Ishikawa (cell line): ENCODE data around the gene PARD3B.

Experiments used
- CEBPB ChIP-seq: IDR thresholded peaks from 2 replicates; pipeline ENCODE4 v1.6.1; 2012
- CREB1 ChIP-seq: IDR thresholded peaks from 2 replicates; pipeline ENCODE4 v1.6.1; 2012; ENCODE audit warnings: low read depth
- EGR1 ChIP-seq: IDR thresholded peaks from 2 replicates; pipeline ENCODE4 v1.6.1; 2012
- EP300 ChIP-seq: IDR thresholded peaks from 2 replicates; pipeline ENCODE4 v1.6.1; 2012; ENCODE audit warnings: borderline replicate concordance
- FOXM1 ChIP-seq: IDR thresholded peaks from 2 replicates; pipeline ENCODE4 v1.6.1; 2012; ENCODE audit warnings: low read depth, borderline replicate concordance
- NFIC ChIP-seq: IDR thresholded peaks from 2 replicates; pipeline ENCODE4 v1.6.1; 2012
- RAD21 ChIP-seq: IDR thresholded peaks from 2 replicates; pipeline ENCODE4 v1.6.1; 2012; ENCODE audit warnings: low read depth
- TAF1 ChIP-seq: IDR thresholded peaks from 2 replicates; pipeline ENCODE4 v1.6.1; 2012; ENCODE audit warnings: low read depth, mild to moderate bottlenecking
- TCF12 ChIP-seq: IDR thresholded peaks from 2 replicates; pipeline ENCODE4 v1.6.1; 2012; ENCODE audit warnings: low read depth
- TEAD4 ChIP-seq: IDR thresholded peaks from 2 replicates; pipeline ENCODE4 v1.6.1; 2012
- YY1 ChIP-seq: IDR thresholded peaks from 2 replicates; pipeline ENCODE4 v1.6.1; 2012; ENCODE audit warnings: low read depth
- ZBTB7A ChIP-seq: IDR thresholded peaks from 2 replicates; pipeline ENCODE4 v1.6.1; 2012; ENCODE audit warnings: low read depth
- TF ChIP-seq, protein P1 (sequence below): IDR thresholded peaks from 2 replicates; pipeline ENCODE4 v1.6.1; 2012
- TF ChIP-seq, protein P2 (sequence below): IDR thresholded peaks from 2 replicates; pipeline ENCODE4 v1.6.1; 2012; ENCODE audit warnings: low read depth, mild to moderate bottlenecking
- TF ChIP-seq, protein P3 (sequence below): IDR thresholded peaks from 2 replicates; pipeline ENCODE4 v1.6.1; 2012

Gene PARD3B

DNA sequence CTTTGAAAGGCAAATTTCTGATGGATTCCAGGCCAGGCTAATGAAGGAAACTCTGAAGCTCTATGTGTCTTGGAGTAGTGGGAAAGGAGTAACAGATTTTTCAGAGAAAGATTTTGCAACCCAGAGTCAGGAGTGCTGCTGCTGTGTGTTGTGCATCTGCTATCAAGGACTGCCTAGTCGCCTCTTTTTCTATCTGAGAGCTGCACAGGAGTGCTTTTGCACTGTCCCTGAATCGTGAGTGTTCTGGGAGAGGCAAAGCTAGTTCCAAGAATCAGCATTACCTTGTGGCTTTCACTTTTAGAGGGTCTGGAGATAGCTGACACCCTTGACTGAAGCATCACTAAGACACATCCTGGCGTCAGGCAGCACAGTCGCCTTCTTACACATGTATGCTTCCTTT lies 336.4 kb downstream of the PARD3B start:
- TF ChIP-seq, protein P1, sequence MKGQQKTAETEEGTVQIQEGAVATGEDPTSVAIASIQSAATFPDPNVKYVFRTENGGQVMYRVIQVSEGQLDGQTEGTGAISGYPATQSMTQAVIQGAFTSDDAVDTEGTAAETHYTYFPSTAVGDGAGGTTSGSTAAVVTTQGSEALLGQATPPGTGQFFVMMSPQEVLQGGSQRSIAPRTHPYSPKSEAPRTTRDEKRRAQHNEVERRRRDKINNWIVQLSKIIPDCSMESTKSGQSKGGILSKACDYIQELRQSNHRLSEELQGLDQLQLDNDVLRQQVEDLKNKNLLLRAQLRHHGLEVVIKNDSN = no peak
- no peak for TF ChIP-seq TAF1
- no peak for TF ChIP-seq EP300

DNA sequence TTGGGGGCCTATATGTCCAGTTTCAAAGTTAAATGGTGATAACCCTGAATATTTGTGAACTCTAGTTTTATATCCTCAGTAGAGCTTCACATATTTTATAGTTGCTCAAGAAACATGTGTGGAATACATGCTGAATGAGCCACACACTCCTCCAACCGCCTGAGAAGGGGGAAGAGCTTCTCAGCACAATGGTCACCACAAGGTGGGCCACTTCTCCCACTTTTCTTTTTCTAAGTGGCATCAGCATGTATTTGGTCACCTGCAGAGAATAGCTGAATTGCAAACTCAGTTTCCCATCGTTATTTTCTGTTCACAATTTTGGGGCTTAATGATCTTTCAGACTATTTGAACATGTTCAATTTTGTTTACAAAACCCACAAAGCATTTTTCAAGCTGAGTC lies 340.5 kb downstream of the PARD3B start:
- TF ChIP-seq EGR1 (no peak), FOXM1 (no peak), CREB1 (no peak), YY1 (no peak), RAD21 (no peak), TEAD4 (no peak), NFIC (no peak)
- TF ChIP-seq, protein P2, sequence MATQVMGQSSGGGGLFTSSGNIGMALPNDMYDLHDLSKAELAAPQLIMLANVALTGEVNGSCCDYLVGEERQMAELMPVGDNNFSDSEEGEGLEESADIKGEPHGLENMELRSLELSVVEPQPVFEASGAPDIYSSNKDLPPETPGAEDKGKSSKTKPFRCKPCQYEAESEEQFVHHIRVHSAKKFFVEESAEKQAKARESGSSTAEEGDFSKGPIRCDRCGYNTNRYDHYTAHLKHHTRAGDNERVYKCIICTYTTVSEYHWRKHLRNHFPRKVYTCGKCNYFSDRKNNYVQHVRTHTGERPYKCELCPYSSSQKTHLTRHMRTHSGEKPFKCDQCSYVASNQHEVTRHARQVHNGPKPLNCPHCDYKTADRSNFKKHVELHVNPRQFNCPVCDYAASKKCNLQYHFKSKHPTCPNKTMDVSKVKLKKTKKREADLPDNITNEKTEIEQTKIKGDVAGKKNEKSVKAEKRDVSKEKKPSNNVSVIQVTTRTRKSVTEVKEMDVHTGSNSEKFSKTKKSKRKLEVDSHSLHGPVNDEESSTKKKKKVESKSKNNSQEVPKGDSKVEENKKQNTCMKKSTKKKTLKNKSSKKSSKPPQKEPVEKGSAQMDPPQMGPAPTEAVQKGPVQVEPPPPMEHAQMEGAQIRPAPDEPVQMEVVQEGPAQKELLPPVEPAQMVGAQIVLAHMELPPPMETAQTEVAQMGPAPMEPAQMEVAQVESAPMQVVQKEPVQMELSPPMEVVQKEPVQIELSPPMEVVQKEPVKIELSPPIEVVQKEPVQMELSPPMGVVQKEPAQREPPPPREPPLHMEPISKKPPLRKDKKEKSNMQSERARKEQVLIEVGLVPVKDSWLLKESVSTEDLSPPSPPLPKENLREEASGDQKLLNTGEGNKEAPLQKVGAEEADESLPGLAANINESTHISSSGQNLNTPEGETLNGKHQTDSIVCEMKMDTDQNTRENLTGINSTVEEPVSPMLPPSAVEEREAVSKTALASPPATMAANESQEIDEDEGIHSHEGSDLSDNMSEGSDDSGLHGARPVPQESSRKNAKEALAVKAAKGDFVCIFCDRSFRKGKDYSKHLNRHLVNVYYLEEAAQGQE = no peak
- TF ChIP-seq, protein P1 = no peak

DNA sequence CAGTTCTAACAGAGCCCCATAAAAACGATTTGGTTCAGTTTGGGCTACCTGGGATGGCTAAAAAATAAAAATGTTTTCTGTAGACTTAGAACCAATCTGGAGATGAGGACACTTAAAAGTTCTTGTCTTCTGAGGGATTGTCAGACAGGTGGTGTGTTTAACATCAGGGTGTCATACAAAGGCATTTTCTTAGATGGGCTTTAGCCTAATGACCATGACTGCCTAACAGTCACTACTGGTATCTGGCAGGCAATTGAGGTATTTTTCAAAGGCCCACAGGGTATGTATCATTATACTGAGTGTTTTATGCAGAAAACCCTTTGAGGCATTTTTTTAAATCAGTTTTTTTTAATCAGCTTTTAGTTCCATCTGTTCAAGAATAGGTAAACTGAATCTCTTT lies 341.4 kb downstream of the PARD3B start:
- TF ChIP-seq RAD21 (no peak), CEBPB (no peak), EP300 (no peak), TCF12 (no peak), ZBTB7A (no peak), TEAD4 (no peak), YY1 (no peak), TAF1 (no peak), CREB1 (no peak), EGR1 (no peak), NFIC (no peak), FOXM1 (no peak)
- TF ChIP-seq, protein P3, sequence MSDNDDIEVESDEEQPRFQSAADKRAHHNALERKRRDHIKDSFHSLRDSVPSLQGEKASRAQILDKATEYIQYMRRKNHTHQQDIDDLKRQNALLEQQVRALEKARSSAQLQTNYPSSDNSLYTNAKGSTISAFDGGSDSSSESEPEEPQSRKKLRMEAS = no peak
- TF ChIP-seq, protein P1 = no peak
- TF ChIP-seq, protein P2 = no peak

DNA sequence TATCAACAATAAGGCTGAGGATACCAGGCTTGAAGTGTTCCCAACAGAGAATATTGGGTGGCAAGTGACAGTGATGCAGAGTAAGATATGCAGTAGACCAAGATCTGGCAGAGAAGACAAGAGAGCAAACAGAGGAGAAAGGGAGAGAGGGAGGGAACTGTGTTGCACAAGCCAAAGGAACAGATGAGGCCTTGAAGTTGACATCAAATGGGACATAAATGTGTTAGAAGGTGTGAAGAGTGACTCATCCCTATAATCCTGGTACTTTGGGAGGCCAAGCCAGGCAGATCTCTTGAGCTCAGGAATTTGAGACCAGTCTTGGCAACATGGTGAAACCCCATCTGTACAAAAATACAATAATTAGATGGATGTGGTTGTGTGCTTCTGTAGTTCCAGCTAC lies 342.9 kb downstream of the PARD3B start:
- TF ChIP-seq ZBTB7A (no peak), TAF1 (no peak), EP300 (no peak), TEAD4 (no peak), CREB1 (no peak), NFIC (no peak)
- TF ChIP-seq, protein P2 = no peak

DNA sequence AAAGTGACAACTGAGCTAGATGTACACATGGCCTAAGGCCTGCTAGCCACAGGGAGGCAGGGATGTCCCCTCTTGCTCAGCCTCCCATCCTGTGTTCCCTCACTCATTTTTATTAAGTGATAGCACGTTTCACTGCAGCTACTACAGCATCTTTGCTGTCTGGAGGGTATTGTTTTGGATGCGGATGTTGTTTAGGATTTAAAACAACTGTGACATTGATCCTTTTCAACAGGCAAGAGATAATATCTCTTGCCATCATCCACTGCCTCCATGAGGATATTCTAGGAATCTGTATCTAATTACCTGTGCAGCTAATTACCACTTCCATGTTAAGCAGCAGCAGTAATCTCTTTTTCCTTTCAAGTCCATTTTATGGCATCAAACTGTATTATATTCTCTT lies 345.4 kb downstream of the PARD3B start:
- TF ChIP-seq CEBPB (no peak), FOXM1 (no peak), YY1 (no peak), ZBTB7A (no peak), TCF12 (no peak), TEAD4 (no peak)
- TF ChIP-seq, protein P1 = no peak
- TF ChIP-seq, protein P3 = no peak
